ENCODE data around the gene EXOC3. TPM values are rescaled to one million over a fixed set of nuclear protein-coding genes. Genes with fewer than 3 reads are reported as not detected.

Gene EXOC3
- total RNA-seq, 2 donors from 2014 or later, result 38.6 to 53.7 TPM

DNA sequence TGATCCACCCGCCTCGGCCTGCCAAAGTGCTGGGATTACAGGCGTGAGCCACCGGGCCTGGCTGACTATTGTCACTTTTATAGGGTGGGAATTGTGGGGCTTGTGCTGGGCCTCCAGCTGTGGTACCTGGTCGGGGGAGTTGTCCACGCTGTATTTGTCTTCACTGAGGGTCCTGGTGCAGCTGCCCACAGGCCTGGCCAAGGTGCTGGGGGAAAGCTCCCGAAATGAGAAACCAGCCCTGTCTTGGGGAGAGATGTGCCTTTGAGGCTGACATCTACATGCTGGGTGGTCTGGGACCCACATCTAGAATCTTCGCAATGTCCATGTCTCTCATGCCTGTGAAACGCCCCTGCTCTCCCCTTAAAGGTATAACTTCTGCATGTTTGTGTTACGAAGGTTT lies 2.6 kb downstream of the EXOC3 start:
- Mint-ChIP-seq H3K9me3 (no peaks in the 10 kb centered on the region), H3K27ac (no peak overlapping the region), H3K4me1 (peaks cover 4% of the 10 kb centered on the region), H3K4me3 (no peak overlapping the region), H3K36me3 (ENCODE audit: low read depth) (peaks cover 42% of the 10 kb centered on the region), H3K27me3 (ENCODE audit: insufficient read depth) (no peaks in the 10 kb centered on the region)
- H3K27me3 ChIP-seq (ENCODE audit: control insufficient read depth, insufficient read depth, low read length, poor library complexity, severe bottlenecking), result no peaks in the 10 kb centered on the region
- H3K9me3 ChIP-seq (ENCODE audit: control insufficient read depth, low read length), result no peaks in the 10 kb centered on the region
- H3K27ac ChIP-seq (ENCODE audit: low read depth, low read length), result no peak overlapping the region
- no peak overlapping the region for H3K4me3 ChIP-seq (ENCODE audit: low read length)
- H3K9ac ChIP-seq (ENCODE audit: extremely low read depth, low read length, poor library complexity, severe bottlenecking), result no peak overlapping the region
- no peak for TF ChIP-seq CTCF (conservative IDR thresholded peaks at IDR 0.05)
- 91 to 99% methylated on average over 6 to 10 of the region's 10 CpGs for WGBS, 2 experiments (ENCODE audit: insufficient coverage in 1 of 2, insufficient read length in 1 of 2)
- peaks cover 38% of the 10 kb centered on the region for H3K36me3 ChIP-seq (ENCODE audit: control insufficient read depth, insufficient read depth, low read length)
- peaks cover 6% of the 10 kb centered on the region for H3K4me1 ChIP-seq (ENCODE audit: control insufficient read depth, insufficient read depth, low read length)
- no peak for DNase-seq

DNA sequence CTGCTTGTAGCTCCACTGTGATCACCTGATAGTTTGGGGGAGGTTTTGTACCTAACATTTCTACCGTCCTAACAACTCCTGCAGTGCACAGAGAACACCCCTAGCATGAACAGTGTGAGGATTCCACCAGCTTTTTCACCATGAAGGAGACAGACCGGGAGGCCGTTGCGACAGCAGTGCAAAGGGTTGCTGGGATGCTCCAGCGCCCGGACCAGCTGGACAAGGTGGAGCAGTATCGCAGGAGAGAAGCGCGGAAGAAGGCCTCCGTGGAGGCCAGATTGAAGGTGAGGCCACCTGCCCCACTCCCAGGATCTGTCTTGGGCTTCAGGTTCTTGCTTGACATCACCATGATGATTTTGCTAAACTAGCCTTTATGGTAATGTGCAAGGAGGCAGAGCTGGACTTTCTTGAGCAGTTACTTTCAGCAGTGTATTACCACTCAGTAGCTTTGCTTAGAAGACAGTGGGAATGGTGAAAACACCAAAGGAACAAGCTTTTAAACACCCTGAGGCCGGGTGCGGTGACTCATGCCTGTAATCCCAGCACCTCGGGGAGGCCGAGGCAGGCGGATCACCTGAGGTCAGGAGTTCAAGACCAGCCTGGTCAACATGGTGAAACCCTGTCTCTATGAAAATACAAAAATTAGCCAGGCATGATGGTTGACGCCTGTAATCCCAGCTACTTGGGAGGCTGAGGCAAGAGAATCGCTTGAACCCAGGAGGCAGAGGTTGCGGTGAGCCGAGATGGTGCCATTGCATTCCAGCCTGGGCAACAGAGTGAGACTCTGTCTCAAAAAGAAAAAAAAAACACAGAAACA lies 3.3 kb downstream of the EXOC3 start:
- Mint-ChIP-seq H3K36me3 (ENCODE audit: low read depth) (peaks cover 48% of the 10 kb centered on the region), H3K4me3 (no peak overlapping the region)
- no peak for TF ChIP-seq CTCF (conservative IDR thresholded peaks at IDR 0.05)

GRCh38 chr5:446883-447263 lies 3.9 kb downstream of the EXOC3 start:
- H3K36me3 ChIP-seq (ENCODE audit: control insufficient read depth, insufficient read depth, low read length), result peaks cover 50% of the 10 kb centered on the region
- H3K4me1 ChIP-seq (ENCODE audit: control insufficient read depth, insufficient read depth, low read length), result peaks cover 6% of the 10 kb centered on the region
- Mint-ChIP-seq H3K4me3 (no peak overlapping the region), H3K4me1 (peaks cover 4% of the 10 kb centered on the region), H3K36me3 (ENCODE audit: low read depth) (peaks cover 54% of the 10 kb centered on the region), H3K27me3 (ENCODE audit: insufficient read depth) (no peaks in the 10 kb centered on the region), H3K9me3 (peaks cover 1% of the 10 kb centered on the region), H3K27ac (no peak overlapping the region)
- H3K27ac ChIP-seq (ENCODE audit: low read depth, low read length), result no peak overlapping the region
- WGBS, 2 experiments (ENCODE audit: insufficient coverage in 1 of 2, insufficient read length in 1 of 2), result 71 to 85% methylated on average over 5 to 7 of the region's 7 CpGs
- H3K27me3 ChIP-seq (ENCODE audit: control insufficient read depth, insufficient read depth, low read length, poor library complexity, severe bottlenecking), result no peaks in the 10 kb centered on the region
- TF ChIP-seq CTCF (conservative IDR thresholded peaks at IDR 0.05), result peak; percentile 80
- H3K9ac ChIP-seq (ENCODE audit: extremely low read depth, low read length, poor library complexity, severe bottlenecking), result no peak overlapping the region
- peaks cover 11% of the 10 kb centered on the region for H3K9me3 ChIP-seq (ENCODE audit: control insufficient read depth, low read length)
- peak; percentile 54 for DNase-seq
- H3K4me3 ChIP-seq (ENCODE audit: low read length), result no peak overlapping the region

More for the DNA sequence above, 3.3 kb downstream of the EXOC3 start:
- no peak overlapping the region for H3K9ac ChIP-seq (ENCODE audit: extremely low read depth, low read length, poor library complexity, severe bottlenecking)
- peaks cover 44% of the 10 kb centered on the region for H3K36me3 ChIP-seq (ENCODE audit: control insufficient read depth, insufficient read depth, low read length)
- WGBS, 2 experiments (ENCODE audit: insufficient coverage in 1 of 2, insufficient read length in 1 of 2), result 92 to 93% methylated on average over 16 to 19 of the region's 19 CpGs
- H3K27ac ChIP-seq (ENCODE audit: low read depth, low read length), result no peak overlapping the region
- H3K27me3 Mint-ChIP-seq (ENCODE audit: insufficient read depth), result no peaks in the 10 kb centered on the region
- peaks cover 6% of the 10 kb centered on the region for H3K4me1 ChIP-seq (ENCODE audit: control insufficient read depth, insufficient read depth, low read length)
- no peaks in the 10 kb centered on the region for H3K9me3 Mint-ChIP-seq
- H3K9me3 ChIP-seq (ENCODE audit: control insufficient read depth, low read length), result peaks cover 5% of the 10 kb centered on the region
- H3K27me3 ChIP-seq (ENCODE audit: control insufficient read depth, insufficient read depth, low read length, poor library complexity, severe bottlenecking), result no peaks in the 10 kb centered on the region
- no peak overlapping the region for H3K4me3 ChIP-seq (ENCODE audit: low read length)
- no peak overlapping the region for H3K27ac Mint-ChIP-seq
- DNase-seq, result peak; percentile 24
- peaks cover 4% of the 10 kb centered on the region for H3K4me1 Mint-ChIP-seq
